Neutrophil (primary cell): ENCODE data around the gene COL6A2.

Experiments
- H3K27ac ChIP-seq: fragments of 200-600 bp; sonication (generic); 2 replicates; pipeline ENCODE4 v1.5.1; 2016; ENCODE audit warnings: mild to moderate bottlenecking, moderate library complexity
- H3K27me3 ChIP-seq: fragments of 200-600 bp; sonication (generic); 2 replicates; pipeline ENCODE4 v1.6.0; 2016; ENCODE audit warnings: mild to moderate bottlenecking
- H3K36me3 ChIP-seq: fragments of 200-600 bp; sonication (generic); 2 replicates; pipeline ENCODE4 v1.5.1; 2017
- H3K4me1 ChIP-seq, 2 experiments: fragments of 200-600 bp in 1 of 2; sonication (generic) in 1 of 2; 1 replicate in 1 of 2; 2 replicates in 1 of 2; pipeline versions ENCODE4 v1.5.1 to v1.6.1; 2013 to 2016; ENCODE audit warnings: low read depth in 1 of 2, low read length in 1 of 2, mild to moderate bottlenecking in 1 of 2, moderate library complexity in 1 of 2; ENCODE audit not compliant: control insufficient read depth in 1 of 2, insufficient read depth in 1 of 2
- H3K4me3 ChIP-seq, 2 experiments: fragments of 200-600 bp in 1 of 2; sonication (generic) in 1 of 2; 1 replicate in 1 of 2; 2 replicates in 1 of 2; pipeline ENCODE4 v1.5.1; 2013 to 2016; ENCODE audit warnings: low read depth in 1 of 2, low read length in 1 of 2, mild to moderate bottlenecking in 1 of 2, moderate library complexity in 1 of 2
- H3K9me3 ChIP-seq: fragments of 200-600 bp; sonication (generic); 2 replicates; pipeline ENCODE4 v1.5.1; 2016
- CTCF ChIP-seq: fragments of 200-600 bp; sonication (generic); IDR thresholded peaks from 2 replicates; pipeline ENCODE4 v1.5.1; 2016; ENCODE audit warnings: antibody characterized with exemption

Gene COL6A2

GRCh38 chr21:46111857-46112724 is 14.2 kb downstream of the COL6A2 start:
- Histone ChIP-seq H3K4me3 (no peak overlapping the region), H3K27ac (no peak overlapping the region), H3K4me1 (no peaks in the 10 kb centered on the region), H3K9me3 (no peaks in the 10 kb centered on the region), H3K27me3 (no peaks in the 10 kb centered on the region), H3K36me3 (no peaks in the 10 kb centered on the region)
- no peak for TF ChIP-seq CTCF

GRCh38 chr21:46112725-46113215 is 14.9 kb downstream of the COL6A2 start:
- H3K36me3 ChIP-seq: no peaks in the 10 kb centered on the region
- H3K27me3 ChIP-seq: no peaks in the 10 kb centered on the region
- no peaks in the 10 kb centered on the region for H3K9me3 ChIP-seq
- H3K4me3 ChIP-seq: no peak overlapping the region
- H3K4me1 ChIP-seq: no peaks in the 10 kb centered on the region
- TF ChIP-seq CTCF: no peak
- H3K27ac ChIP-seq: no peak overlapping the region

GRCh38 chr21:46113497-46114176 is 15.7 kb downstream of the COL6A2 start:
- Histone ChIP-seq H3K4me1 (no peaks in the 10 kb centered on the region), H3K36me3 (no peaks in the 10 kb centered on the region), H3K9me3 (no peaks in the 10 kb centered on the region), H3K27me3 (no peaks in the 10 kb centered on the region), H3K4me3 (no peak overlapping the region), H3K27ac (no peak overlapping the region)
- TF ChIP-seq CTCF: no peak

- Histone ChIP-seq H3K27ac (no peak overlapping the region), H3K4me1 (no peaks in the 10 kb centered on the region), H3K4me3 (no peak overlapping the region), H3K9me3 (no peaks in the 10 kb centered on the region), H3K36me3 (no peaks in the 10 kb centered on the region), H3K27me3 (no peaks in the 10 kb centered on the region)
- no peak for TF ChIP-seq CTCF
Measured at GRCh38 chr21:46114963-46115362, 17.1 kb downstream of the COL6A2 start.

GRCh38 chr21:46115441-46116188 is 17.7 kb downstream of the COL6A2 start:
- Histone ChIP-seq H3K27me3 (no peaks in the 10 kb centered on the region), H3K27ac (no peak overlapping the region), H3K4me1 (no peaks in the 10 kb centered on the region), H3K4me3 (no peak overlapping the region), H3K9me3 (no peaks in the 10 kb centered on the region), H3K36me3 (no peaks in the 10 kb centered on the region)
- no peak for TF ChIP-seq CTCF
